ENCODE results near the gene TMIE. TPM values are rescaled to one million over a fixed set of nuclear protein-coding genes. Genes with fewer than 3 reads are reported as not detected.

Gene TMIE
- total and polyA plus RNA-seq, 2 of the 4 experiments (the other 2 are of a cell fraction) = 0.12 TPM; not detected in 1

DNA sequence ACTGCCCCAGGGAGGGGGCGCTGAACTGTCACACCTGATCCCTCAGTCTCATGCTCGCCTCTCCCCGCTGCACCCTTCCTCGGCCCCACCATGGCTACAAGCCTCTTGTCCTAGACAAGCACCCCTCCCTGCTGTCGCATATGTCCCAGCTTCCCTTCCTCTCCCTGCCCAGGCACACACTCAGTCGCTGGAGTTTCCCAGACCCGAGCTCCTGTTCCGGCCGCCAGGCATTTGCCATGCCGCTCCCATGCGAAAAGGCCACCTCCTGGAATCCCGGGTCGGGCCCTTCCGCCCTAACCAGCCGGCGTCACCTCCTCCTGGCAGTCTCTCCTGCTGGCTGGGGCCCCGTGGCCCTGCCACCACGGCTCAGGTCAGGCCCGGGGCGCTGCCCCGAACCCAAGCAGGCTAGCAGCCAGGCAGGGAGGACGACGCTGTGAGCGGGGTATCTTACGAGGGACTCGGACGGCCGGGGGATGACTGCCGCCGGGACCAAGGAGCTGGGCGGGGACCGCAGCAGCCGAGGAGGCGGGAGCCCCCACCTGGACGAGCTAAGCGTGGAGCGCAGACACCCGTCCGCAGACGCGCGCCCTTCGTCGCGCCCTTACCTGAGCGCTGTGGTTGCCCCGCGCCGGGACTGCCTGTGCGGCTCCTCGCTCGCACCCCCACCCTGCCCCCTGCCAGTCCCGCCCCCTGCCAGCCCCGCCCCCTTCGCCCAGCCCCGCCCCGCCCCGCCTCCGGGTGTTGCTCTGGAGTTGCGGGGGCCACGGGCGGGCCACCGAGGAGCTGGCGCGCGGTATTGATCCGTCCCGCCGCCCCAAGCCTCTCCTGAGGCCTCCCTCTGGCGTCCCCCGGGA is 7.9 kb upstream of the TMIE start, which contains the start of gene ALS2CL:
Gene ALS2CL, minus strand, starts transcription at position 642 of the 854 bp plus-strand sequence. CDS start 4,239 bp downstream, outside the sequence.
- Histone ChIP-seq H3K9me1 (ENCODE audit: insufficient read depth, low read length) (peaks cover 14% of the 10 kb centered on the region; the same call in 1 of the 2 replicates), H3K4me3 (ENCODE audit: insufficient read depth, low read depth, low read length) (peak within 1 kb of the TSS; percentile 93), H4K91ac (ENCODE audit: insufficient read depth, low read depth, low read length) (no peak within 1 kb of the TSS; the same call in none of the 2 replicates), H3K27ac (ENCODE audit: insufficient read depth, low read length) (peak within 1 kb of the TSS; percentile 34; the same call in 1 of the 2 replicates), H2BK5ac (ENCODE audit: low read depth, low read length, poor library complexity, severe bottlenecking) (peak within 1 kb of the TSS; percentile 48), H2BK20ac (ENCODE audit: low read depth, low read length) (no peak within 1 kb of the TSS), H3K9me3 (ENCODE audit: control insufficient read depth, insufficient read depth, low read length) (no peaks in the 10 kb centered on the region), H3K4me1 (ENCODE audit: control insufficient read depth, insufficient read depth, low read length) (peaks cover 20% of the 10 kb centered on the region), H3K79me1 (ENCODE audit: low read depth in 1 of 2, low read length in 2 of 2) (no peaks in the 10 kb centered on the region; a peak in 1 of 4 replicates), H2AK5ac (ENCODE audit: low read depth, low read length) (peak within 1 kb of the TSS; percentile 56), H2AFZ (replicated peaks; ENCODE audit: low read length, poor library complexity) (peak within 1 kb of the TSS; percentile 95), H2AK9ac (replicated peaks; ENCODE audit: low read depth, low read length, poor library complexity) (peak within 1 kb of the TSS; percentile 93), H3K23ac (ENCODE audit: low read depth, low read length) (peak within 1 kb of the TSS; percentile 59), H4K5ac (ENCODE audit: low read depth, low read length) (peak within 1 kb of the TSS; percentile 53; the same call in 1 of the 2 replicates), H2BK120ac (ENCODE audit: low read depth, low read length) (peak within 1 kb of the TSS; percentile 40; the same call in 1 of the 2 replicates), H4K8ac (ENCODE audit: low read depth in 2 of 2, low read length in 2 of 2) (peak within 1 kb of the TSS; percentile 54 to 63; a peak in 3 of 4 replicates), H3K36me3 (ENCODE audit: control insufficient read depth, insufficient read depth, low read length) (no peaks in the 10 kb centered on the region; the same call in 1 of the 2 replicates), H3K27me3 (ENCODE audit: control insufficient read depth, insufficient read depth, low read length) (peaks cover 9% of the 10 kb centered on the region), H3K4ac (ENCODE audit: low read depth, low read length) (peak within 1 kb of the TSS; percentile 40), H3K9ac (ENCODE audit: low read depth, low read length) (peak within 1 kb of the TSS; percentile 64), H3K18ac (ENCODE audit: low read depth, low read length) (peak within 1 kb of the TSS; percentile 27), H4K20me1 (ENCODE audit: insufficient read depth, low read length) (peaks cover 5% of the 10 kb centered on the region; the same call in 1 of the 2 replicates), H2BK15ac (ENCODE audit: low read depth, low read length) (peak within 1 kb of the TSS; percentile 14; the same call in 1 of the 3 replicates), H3K56ac (ENCODE audit: extremely low read depth, insufficient read depth, low read length) (no peak within 1 kb of the TSS), H3K14ac (replicated peaks; ENCODE audit: low read depth, low read length) (peak within 1 kb of the TSS; percentile 19; the same call in 1 of the 2 replicates), H3K4me2 (ENCODE audit: low read depth, low read length) (peak within 1 kb of the TSS; percentile 84)
- ATAC-seq (ENCODE audit: low read depth) (peak; percentile 80), DNase-seq (no peak)
- no peak for TF ChIP-seq CHD1 (IDR thresholded peaks at IDR 0.05; ENCODE audit: low read depth, low read length)
- peak; percentile 12; the same call in 1 of the 2 replicates for TF ChIP-seq MAZ (IDR thresholded peaks at IDR 0.05; ENCODE audit: borderline replicate concordance, low read depth, low read length)
- no peak for TF ChIP-seq SMC3 (IDR thresholded peaks at IDR 0.05; ENCODE audit: low read depth, low read length)
- TF ChIP-seq, protein P1, sequence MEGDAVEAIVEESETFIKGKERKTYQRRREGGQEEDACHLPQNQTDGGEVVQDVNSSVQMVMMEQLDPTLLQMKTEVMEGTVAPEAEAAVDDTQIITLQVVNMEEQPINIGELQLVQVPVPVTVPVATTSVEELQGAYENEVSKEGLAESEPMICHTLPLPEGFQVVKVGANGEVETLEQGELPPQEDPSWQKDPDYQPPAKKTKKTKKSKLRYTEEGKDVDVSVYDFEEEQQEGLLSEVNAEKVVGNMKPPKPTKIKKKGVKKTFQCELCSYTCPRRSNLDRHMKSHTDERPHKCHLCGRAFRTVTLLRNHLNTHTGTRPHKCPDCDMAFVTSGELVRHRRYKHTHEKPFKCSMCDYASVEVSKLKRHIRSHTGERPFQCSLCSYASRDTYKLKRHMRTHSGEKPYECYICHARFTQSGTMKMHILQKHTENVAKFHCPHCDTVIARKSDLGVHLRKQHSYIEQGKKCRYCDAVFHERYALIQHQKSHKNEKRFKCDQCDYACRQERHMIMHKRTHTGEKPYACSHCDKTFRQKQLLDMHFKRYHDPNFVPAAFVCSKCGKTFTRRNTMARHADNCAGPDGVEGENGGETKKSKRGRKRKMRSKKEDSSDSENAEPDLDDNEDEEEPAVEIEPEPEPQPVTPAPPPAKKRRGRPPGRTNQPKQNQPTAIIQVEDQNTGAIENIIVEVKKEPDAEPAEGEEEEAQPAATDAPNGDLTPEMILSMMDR (conservative IDR thresholded peaks at IDR 0.05; ENCODE audit: low read depth, low read length) = no peak
- intact Hi-C loops (cut with micrococcal nuclease) = no loop called here
- no TSS peak for BruUV-seq (replicated peaks)
- 2% methylated on average over 18 of the region's 71 CpGs; no CpG with 5 or more reads in 1 of the 2 experiments for WGBS, 2 experiments (ENCODE audit: extremely low coverage in 2 of 2, insufficient read length in 1 of 2)
- dilution Hi-C loops (cut with HindIII; ENCODE audit: low sequenced_read_pairs, unreplicated experiment) = no loop called here
- CTCF ChIA-PET = no interaction called here
- in situ Hi-C loops (cut with MboI; ENCODE audit: low sequenced_read_pairs) = no loop called here
- POLR2A ChIA-PET (ENCODE audit: unreplicated experiment) = no interaction called here

All from IMR-90 (cell line).